Ovary (tissue), 9 donors: ENCODE data around the gene SIGLEC1. TPM values are rescaled to one million over a fixed set of nuclear protein-coding genes. Genes with fewer than 3 reads are reported as not detected.

ENCODE experiments used
- DNase-seq, 5 donors: peaks; one replicate each; pipeline ENCODE4 v3.0.0-alpha.2; 2019 to 2020
- H3K27ac ChIP-seq, 2 donors: fragments of 200-600 bp; one replicate each; pipeline versions ENCODE4 v1.5.1 to v1.8.0; 2019 to 2022
- H3K27me3 ChIP-seq: fragments of 200-600 bp; one replicate; pipeline ENCODE4 v1.8.0; 2022
- H3K36me3 ChIP-seq: fragments of 200-600 bp; sonication (generic); one replicate; pipeline ENCODE4 v1.5.1; 2019
- H3K4me1 ChIP-seq: one replicate; pipeline ENCODE4 v1.8.1; 2013; ENCODE audit warnings: mild to moderate bottlenecking, moderate library complexity; ENCODE audit not compliant: insufficient read depth
- H3K4me3 ChIP-seq: fragments of 200-600 bp; sonication (generic); one replicate; pipeline ENCODE4 v1.5.1; 2017
- H3K9me3 ChIP-seq, 2 donors: fragments of 200-600 bp in 1 of 2; sonication (generic) in 1 of 2; one replicate each; pipeline versions ENCODE4 v1.5.1 to v1.8.1; 2013 to 2019; ENCODE audit warnings: mild to moderate bottlenecking in 1 of 2, moderate library complexity in 1 of 2
- CTCF ChIP-seq, 3 donors: fragments of 450-650 bp in 2 of 3; fragments of 200-600 bp in 1 of 3; IDR thresholded peaks; one replicate each; pipeline versions ENCODE4 v1.5.1 to v1.8.0; 2016 to 2022; ENCODE audit warnings: antibody characterized with exemption in 3 of 3, mild to moderate bottlenecking in 1 of 3
- EP300 ChIP-seq: sonication (generic); formaldehyde crosslinking; IDR thresholded peaks from one replicate; pipeline ENCODE4 v1.6.1; 2017; ENCODE audit warnings: antibody characterized with exemption
- POLR2A ChIP-seq: fragments of 450-650 bp; IDR thresholded peaks from one replicate; pipeline ENCODE4 v1.6.1; 2017; ENCODE audit warnings: antibody characterized with exemption, mild to moderate bottlenecking, moderate library complexity
- WGBS, 3 donors: extraction: QIAGEN DNeasy Blood & Tissue Kit in 1 of 3; methylation state at CpG; one replicate each; pipeline versions ENCODE4 v1.1.5 to v1.1.7; 2013 to 2017; 5-methylcytosine and 5-hydroxymethylcytosine counted together
- intact Hi-C, 4 donors: fragments of 100-400 bp; cut with DNase I; formaldehyde crosslinking; loops; one replicate each; pipeline versions ENCODE4 v1.11.0 to v1.15.1; 2022 to 2023
- polyA plus RNA-seq, 2 donors: library from polyadenylated mRNA; stranded (reverse); fragments of 200-250 nt in 1 of 2; fragments of 350-450 nt in 1 of 2; fragmentation: Illumina TruSeq in 1 of 2; extraction: RNeasy Lipid Tissue Mini Kit (QIAGEN cat#74804) in 1 of 2; gene quantifications; one replicate each; pipeline ENCODE4 v1.2.3, GENCODE V29; 2013 to 2014
- total RNA-seq, 7 donors: library from RNA; depleted of rRNA in 2 of 7; stranded (reverse); fragments of >200 nt in 2 of 7; fragmentation: NEBNext Ultra II Directional in 3 of 7; extraction: Animal tissue kit (Norgen Biotek cat#: 25700) in 3 of 7; gene quantifications; one replicate each; pipeline versions ENCODE4 v1.1.0 to v1.2.4, GENCODE V29; 2016 to 2023
- donor health status: DM: no; HTN: no; CAD: no; lungs with moderate emphysema.
- donor health status: DM: no; HTN: no; CAD: no.
- donor health status: Bipolar disorder and iron deficiency.
- donor health status: DM: yes; HTN: yes; CAD: no.
- donor health status: DM: no; HTN: no; CAD: no.
- donor health status: DM: yes; HTN: yes; CAD: no.

SIGLEC1 gene
- total and polyA plus RNA-seq, 9 donors, result 0.48 to 11.5 (median 1.9) TPM

GRCh38 chr20:3730803-3731672 lies 18.6 kb upstream of the SIGLEC1 start:
- Histone ChIP-seq H3K4me1 (peaks cover 5% of the 10 kb centered on the region), H3K36me3 (no peaks in the 10 kb centered on the region), H3K4me3 (no peak overlapping the region), H3K27me3 (no peaks in the 10 kb centered on the region), H3K27ac (no peak overlapping the region), H3K9me3 (no peaks in the 10 kb centered on the region)
- TF ChIP-seq POLR2A (no peak), CTCF (IDR thresholded peaks at IDR 0.05) (no peak), EP300 (no peak)
- WGBS, 3 donors, result 85 to 95% (median 92%) methylated on average over 12 of the region's 12 CpGs
- intact Hi-C loops, result no loop called here
- DNase-seq, result no peak

GRCh38 chr20:3729811-3730540 lies 17.6 kb upstream of the SIGLEC1 start:
- Histone ChIP-seq H3K27me3 (no peaks in the 10 kb centered on the region), H3K4me3 (no peak overlapping the region), H3K9me3 (no peaks in the 10 kb centered on the region), H3K4me1 (peaks cover 5% of the 10 kb centered on the region), H3K36me3 (no peaks in the 10 kb centered on the region), H3K27ac (no peak overlapping the region)
- TF ChIP-seq POLR2A, result no peak
- intact Hi-C loops, result no loop called here
- WGBS, 3 donors, result 77 to 87% (median 84%) methylated on average over 8 of the region's 8 CpGs
- DNase-seq, result no peak

- no peaks in the 10 kb centered on the region for H3K36me3 ChIP-seq
- intact Hi-C loops, result no loop called here
- TF ChIP-seq CTCF (IDR thresholded peaks at IDR 0.05), result no peak
- no peak for TF ChIP-seq EP300
- no peak for TF ChIP-seq POLR2A
- no peaks in the 10 kb centered on the region for H3K27me3 ChIP-seq
- peaks cover 5% of the 10 kb centered on the region for H3K4me1 ChIP-seq
- no peak overlapping the region for H3K4me3 ChIP-seq
- no peaks in the 10 kb centered on the region for H3K9me3 ChIP-seq
- 90 to 94% (median 91%) methylated on average over 6 of the region's 6 CpGs for WGBS, 3 donors
- DNase-seq, result no peak
- no peak overlapping the region for H3K27ac ChIP-seq
Observed at GRCh38 chr20:3729378-3729777, 17.0 kb upstream of the SIGLEC1 start.

GRCh38 chr20:3728876-3729275 lies 16.5 kb upstream of the SIGLEC1 start:
- H3K4me1 ChIP-seq, result peaks cover 5% of the 10 kb centered on the region
- no peak overlapping the region for H3K27ac ChIP-seq
- TF ChIP-seq EP300 (no peak), POLR2A (no peak), CTCF (IDR thresholded peaks at IDR 0.05) (no peak)
- intact Hi-C loops, result no loop called here
- DNase-seq, result no peak
- H3K9me3 ChIP-seq, result no peaks in the 10 kb centered on the region
- WGBS, 3 donors, result 86 to 92% (median 87%) methylated on average over 3 of the region's 3 CpGs
- H3K4me3 ChIP-seq, result no peak overlapping the region
- H3K27me3 ChIP-seq, result no peaks in the 10 kb centered on the region
- no peaks in the 10 kb centered on the region for H3K36me3 ChIP-seq

- Histone ChIP-seq H3K4me1 (peaks cover 3% of the 10 kb centered on the region), H3K9me3 (no peaks in the 10 kb centered on the region), H3K27ac (peak overlapping the region in 1 of 2 donors; percentile 69), H3K36me3 (no peaks in the 10 kb centered on the region), H3K27me3 (no peaks in the 10 kb centered on the region), H3K4me3 (no peak overlapping the region)
- no peak for DNase-seq
- TF ChIP-seq EP300, result no peak
- TF ChIP-seq CTCF (IDR thresholded peaks at IDR 0.05), result no peak
- no peak for TF ChIP-seq POLR2A
- intact Hi-C loops, result no loop called here
- WGBS, 3 donors, result 82 to 98% (median 90%) methylated on average over 5 of the region's 5 CpGs
Observed at GRCh38 chr20:3728354-3728753, 16.0 kb upstream of the SIGLEC1 start.
